ENCODE results near the gene HMHB1.

GRCh38 chr5:143770450-143770849 lies 41.5 kb upstream of the HMHB1 start:
- TF ChIP-seq POLR2A (IDR thresholded peaks at IDR 0.05; ENCODE audit: extremely low read depth, insufficient read length) (no peak), MYC (IDR thresholded peaks at IDR 0.05; ENCODE audit: low read depth, low read length) (no peak)
- TF ChIP-seq, protein P1, sequence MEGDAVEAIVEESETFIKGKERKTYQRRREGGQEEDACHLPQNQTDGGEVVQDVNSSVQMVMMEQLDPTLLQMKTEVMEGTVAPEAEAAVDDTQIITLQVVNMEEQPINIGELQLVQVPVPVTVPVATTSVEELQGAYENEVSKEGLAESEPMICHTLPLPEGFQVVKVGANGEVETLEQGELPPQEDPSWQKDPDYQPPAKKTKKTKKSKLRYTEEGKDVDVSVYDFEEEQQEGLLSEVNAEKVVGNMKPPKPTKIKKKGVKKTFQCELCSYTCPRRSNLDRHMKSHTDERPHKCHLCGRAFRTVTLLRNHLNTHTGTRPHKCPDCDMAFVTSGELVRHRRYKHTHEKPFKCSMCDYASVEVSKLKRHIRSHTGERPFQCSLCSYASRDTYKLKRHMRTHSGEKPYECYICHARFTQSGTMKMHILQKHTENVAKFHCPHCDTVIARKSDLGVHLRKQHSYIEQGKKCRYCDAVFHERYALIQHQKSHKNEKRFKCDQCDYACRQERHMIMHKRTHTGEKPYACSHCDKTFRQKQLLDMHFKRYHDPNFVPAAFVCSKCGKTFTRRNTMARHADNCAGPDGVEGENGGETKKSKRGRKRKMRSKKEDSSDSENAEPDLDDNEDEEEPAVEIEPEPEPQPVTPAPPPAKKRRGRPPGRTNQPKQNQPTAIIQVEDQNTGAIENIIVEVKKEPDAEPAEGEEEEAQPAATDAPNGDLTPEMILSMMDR (IDR thresholded peaks at IDR 0.05; ENCODE audit: low read depth, low read length) = no peak
- TF ChIP-seq, protein P2, sequence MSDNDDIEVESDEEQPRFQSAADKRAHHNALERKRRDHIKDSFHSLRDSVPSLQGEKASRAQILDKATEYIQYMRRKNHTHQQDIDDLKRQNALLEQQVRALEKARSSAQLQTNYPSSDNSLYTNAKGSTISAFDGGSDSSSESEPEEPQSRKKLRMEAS (IDR thresholded peaks at IDR 0.05; ENCODE audit: low read depth, low read length) = no peak

Measured in NB4 (cell line).